ENCODE data around the gene HSPG2. TPM values are rescaled to one million over a fixed set of nuclear protein-coding genes. Genes with fewer than 3 reads are reported as not detected.
A peak's percentile ranks its signal among the peaks of the same experiment; 100 is the strongest.

The HSPG2 gene
- total and polyA plus RNA-seq, 2 of the 8 experiments (the other 6 are each of a cell fraction or from before 2014, with no cell fraction given): 17.8 to 111 TPM

- 93% methylated on average over 11 of the region's 11 CpGs; no CpG with 5 or more reads in 1 of the 2 experiments for WGBS, 2 experiments (ENCODE audit: extremely low coverage in 1 of 2, insufficient coverage in 1 of 2, insufficient read length in 1 of 2, insufficient replicate concordance in 2 of 2, low coverage in 1 of 2, low lambda C conversion rate in 2 of 2, missing lambda C conversion rate in 1 of 2)
- Histone ChIP-seq H3K4me2 (ENCODE audit: insufficient read depth in 1 of 2, low read depth in 2 of 2, low read length in 2 of 2) (0 out of 4 replicates have a peak overlapping the region, but pooled peaks of 1 of the 2 experiments have one; percentile 3), H2BK15ac (ENCODE audit: low read length) (peak overlapping the region; percentile 46; the same call in 1 of the 2 replicates), H2AFZ (ENCODE audit: low read length) (no peak overlapping the region), H3K27ac (ENCODE audit: low read depth, low read length) (no peak overlapping the region), H3K79me1 (ENCODE audit: low read depth, low read length) (peaks cover 5% of the 10 kb centered on the region; the same call in 1 of the 2 replicates), H3K18ac (ENCODE audit: extremely low read depth, low read length) (no peak overlapping the region; the same call in none of the 2 replicates), H4K8ac (ENCODE audit: extremely low read depth, insufficient read depth, low read length) (no peak overlapping the region), H4K91ac (replicated peaks; ENCODE audit: insufficient read length, low read length) (no peak overlapping the region), H3K27me3 (replicated peaks in 1 of 4; ENCODE audit: control insufficient read depth in 3 of 4, extremely low read depth in 1 of 4, insufficient read depth in 3 of 4, low read length in 3 of 4) (no peaks in the 10 kb centered on the region), H3K4ac (replicated peaks; ENCODE audit: insufficient read length, low read depth, low read length) (no peak overlapping the region), H2BK20ac (ENCODE audit: low read length) (no peak overlapping the region), H4K20me1 (replicated peaks in 1 of 2; ENCODE audit: control insufficient read depth in 1 of 2, insufficient read depth in 2 of 2, low read length in 2 of 2) (peaks cover 2 to 10% of the 10 kb centered on the region in 2 experiments), H3K56ac (replicated peaks; ENCODE audit: insufficient read length, low read depth, low read length) (no peak overlapping the region), H2BK120ac (replicated peaks; ENCODE audit: low read depth, low read length) (no peak overlapping the region), H3K4me3 (ENCODE audit: extremely low read depth in 1 of 4, insufficient read depth in 2 of 4, low read depth in 3 of 4, low read length in 4 of 4) (no peak overlapping the region), H3K14ac (ENCODE audit: insufficient read length) (no peak overlapping the region), H3K9ac (replicated peaks in 1 of 4; ENCODE audit: extremely low read depth in 1 of 4, low read depth in 3 of 4, low read length in 3 of 4) (no peak overlapping the region), H3K23ac (ENCODE audit: insufficient read length) (no peak overlapping the region), H2BK5ac (ENCODE audit: low read depth, low read length) (0 out of 2 replicates have a peak overlapping the region, but pooled peaks have one; percentile 19), H2AK5ac (ENCODE audit: low read depth, low read length) (peak overlapping the region; percentile 83; the same call in 1 of the 2 replicates), H3K79me2 (ENCODE audit: control insufficient read depth in 1 of 2, insufficient read depth in 2 of 2, low read length in 2 of 2) (peaks cover 0 to 25% of the 10 kb centered on the region in 2 experiments; a peak in 1 of 4 replicates), H2BK12ac (ENCODE audit: low read depth, low read length) (peak overlapping the region; percentile 87), H3K36me3 (ENCODE audit: control insufficient read depth in 2 of 4, insufficient read depth in 4 of 4, low read length in 3 of 4) (no peaks in the 10 kb centered on the region), H3K23me2 (ENCODE audit: low read depth, low read length) (0 out of 2 replicates have a peak, but pooled peaks cover 2% of the 10 kb centered on the region), H3K4me1 (replicated peaks in 1 of 4; ENCODE audit: control insufficient read depth in 3 of 4, insufficient read depth in 4 of 4, low read length in 3 of 4) (peaks cover 12 to 23% (median 19%) of the 10 kb centered on the region in 4 experiments), H3K9me3 (ENCODE audit: insufficient read depth in 2 of 2, low read depth in 1 of 2, low read length in 1 of 2) (no peaks in the 10 kb centered on the region), H4K5ac (ENCODE audit: insufficient read length, low read depth, low read length) (no peak overlapping the region)
- FAIRE-seq: no peak
- CTCF ChIA-PET (ENCODE audit: partially characterized antibody): interaction anchor here (1.1 to 3.0 kb wide), 5 partner anchors 9 to 44 kb away, joined by 3 to 9 read pairs (median 4); no protein-coding TSS in a partner anchor
- TF ChIP-seq KDM1A (IDR thresholded peaks at IDR 0.05; ENCODE audit: borderline replicate concordance, low read length): 0 out of 2 replicates have a peak, but pooled peaks have one; percentile 14
- no peak for TF ChIP-seq RXRA (IDR thresholded peaks at IDR 0.05; ENCODE audit: insufficient read depth, low read depth, low read length)
- no peak for TF ChIP-seq CHD1 (IDR thresholded peaks at IDR 0.05; ENCODE audit: low read depth, low read length)
- POLR2A ChIA-PET (ENCODE audit: partially characterized antibody): interaction anchor here (1.2 to 6.0 kb wide), 6 partner anchors 9 to 27 kb away, joined by 4 to 72 read pairs (median 12); no protein-coding TSS in a partner anchor
- no peak for DNase-seq (ENCODE audit: low read depth in 1 of 2, low spot score in 2 of 2)
Measured at GRCh38 chr1:21921100-21921875, 15.8 kb downstream of the HSPG2 start.
